Measurements from ENCODE around the gene XDH.

The XDH gene

DNA sequence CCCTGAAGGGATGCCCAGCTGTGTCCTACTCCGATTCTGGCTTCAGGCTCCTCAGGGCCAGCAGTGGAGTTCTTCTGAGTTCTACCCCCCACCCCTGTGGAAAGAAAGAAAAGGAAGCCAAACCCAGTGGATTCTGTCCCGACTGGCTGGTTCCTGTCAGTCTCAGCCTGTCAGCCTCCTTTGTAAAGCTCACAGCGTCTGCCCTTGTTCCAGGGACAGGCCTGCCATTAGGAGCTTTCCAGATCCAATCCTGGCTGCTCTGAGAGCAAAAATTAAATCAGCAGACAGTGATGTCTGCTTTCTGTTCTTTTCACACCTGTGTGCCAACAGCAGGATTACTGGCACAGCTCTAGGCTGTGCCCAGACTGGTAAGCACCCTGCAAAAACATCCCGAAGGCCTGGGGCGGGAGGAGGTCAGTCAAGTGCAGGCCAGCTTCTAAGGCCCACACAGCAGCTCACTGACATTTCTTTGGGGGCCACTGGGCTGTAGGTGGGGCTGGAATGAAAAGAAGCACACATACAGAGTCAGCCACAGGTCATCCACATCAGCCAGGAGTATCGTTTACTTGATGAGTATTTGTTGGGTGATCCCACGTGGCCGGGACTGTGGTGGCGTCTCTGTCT, 111.5 kb downstream of the XDH start:
- no peaks in the 10 kb centered on the region for H3K9me3 ChIP-seq (ENCODE audit: insufficient read depth, low read length)
- H3K27ac ChIP-seq (ENCODE audit: low read depth, low read length), result no peak overlapping the region
- H3K27me3 ChIP-seq (ENCODE audit: low read length), result no peaks in the 10 kb centered on the region
- H3F3A ChIP-seq (ENCODE audit: insufficient read depth), result no peaks in the 10 kb centered on the region
- no peak overlapping the region for H3K4me2 ChIP-seq (ENCODE audit: low read depth, low read length, poor library complexity, severe bottlenecking)
- H3K9me2 ChIP-seq (replicated peaks; ENCODE audit: insufficient read depth, low read length), result no peaks in the 10 kb centered on the region
- H3K9ac ChIP-seq (ENCODE audit: low read length), result no peak overlapping the region
- no peak overlapping the region for H3K4me3 ChIP-seq (ENCODE audit: insufficient read depth, low read length, poor library complexity, severe bottlenecking)
- no peaks in the 10 kb centered on the region for H3K79me2 ChIP-seq (ENCODE audit: insufficient read depth, low read length)
- no peaks in the 10 kb centered on the region for H3K36me3 ChIP-seq (ENCODE audit: low read length)
- TF ChIP-seq, protein P1, sequence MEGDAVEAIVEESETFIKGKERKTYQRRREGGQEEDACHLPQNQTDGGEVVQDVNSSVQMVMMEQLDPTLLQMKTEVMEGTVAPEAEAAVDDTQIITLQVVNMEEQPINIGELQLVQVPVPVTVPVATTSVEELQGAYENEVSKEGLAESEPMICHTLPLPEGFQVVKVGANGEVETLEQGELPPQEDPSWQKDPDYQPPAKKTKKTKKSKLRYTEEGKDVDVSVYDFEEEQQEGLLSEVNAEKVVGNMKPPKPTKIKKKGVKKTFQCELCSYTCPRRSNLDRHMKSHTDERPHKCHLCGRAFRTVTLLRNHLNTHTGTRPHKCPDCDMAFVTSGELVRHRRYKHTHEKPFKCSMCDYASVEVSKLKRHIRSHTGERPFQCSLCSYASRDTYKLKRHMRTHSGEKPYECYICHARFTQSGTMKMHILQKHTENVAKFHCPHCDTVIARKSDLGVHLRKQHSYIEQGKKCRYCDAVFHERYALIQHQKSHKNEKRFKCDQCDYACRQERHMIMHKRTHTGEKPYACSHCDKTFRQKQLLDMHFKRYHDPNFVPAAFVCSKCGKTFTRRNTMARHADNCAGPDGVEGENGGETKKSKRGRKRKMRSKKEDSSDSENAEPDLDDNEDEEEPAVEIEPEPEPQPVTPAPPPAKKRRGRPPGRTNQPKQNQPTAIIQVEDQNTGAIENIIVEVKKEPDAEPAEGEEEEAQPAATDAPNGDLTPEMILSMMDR (IDR thresholded peaks at IDR 0.05; ENCODE audit: insufficient read depth, low read length, poor library complexity, severe bottlenecking), result no peak
- TF ChIP-seq EZH2phosphoT487 (conservative IDR thresholded peaks at IDR 0.05; ENCODE audit: low read length), result no peak
- H2AFZ ChIP-seq (ENCODE audit: low read depth, low read length, severe bottlenecking), result no peak overlapping the region
- H4K20me1 ChIP-seq (ENCODE audit: low read depth, low read length), result no peaks in the 10 kb centered on the region

DNA sequence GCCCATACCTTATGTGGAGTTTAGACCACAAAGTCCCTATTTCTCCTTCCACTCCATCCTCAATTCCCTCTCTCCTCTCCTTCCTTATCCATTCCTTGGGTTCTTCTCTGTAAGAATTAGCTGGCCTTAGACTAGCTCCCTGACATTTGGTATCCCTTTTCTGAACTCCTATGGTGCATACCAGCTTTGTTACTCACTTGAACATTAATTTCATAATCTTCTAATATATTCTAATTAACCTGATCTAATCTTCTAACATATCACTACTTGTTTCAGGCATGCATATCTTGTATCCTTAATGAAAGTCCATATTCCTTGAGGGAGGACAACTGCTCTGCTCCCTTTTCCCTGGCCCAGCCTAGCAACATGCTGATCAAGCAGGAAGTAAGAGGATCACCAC, 114.2 kb downstream of the XDH start:
- no peaks in the 10 kb centered on the region for H4K20me1 ChIP-seq (ENCODE audit: low read depth, low read length)
- H3K4me2 ChIP-seq (ENCODE audit: low read depth, low read length, poor library complexity, severe bottlenecking), result no peak overlapping the region
- no peak overlapping the region for H2AFZ ChIP-seq (ENCODE audit: low read depth, low read length, severe bottlenecking)
- no peaks in the 10 kb centered on the region for H3K9me3 ChIP-seq (ENCODE audit: insufficient read depth, low read length)
- no peak overlapping the region for H3K9ac ChIP-seq (ENCODE audit: low read length)
- no peaks in the 10 kb centered on the region for H3K79me2 ChIP-seq (ENCODE audit: insufficient read depth, low read length)
- H3F3A ChIP-seq (ENCODE audit: insufficient read depth), result no peaks in the 10 kb centered on the region
- H3K36me3 ChIP-seq (ENCODE audit: low read length), result no peaks in the 10 kb centered on the region
- TF ChIP-seq EZH2phosphoT487 (conservative IDR thresholded peaks at IDR 0.05; ENCODE audit: low read length), result no peak
- TF ChIP-seq, protein P1 (IDR thresholded peaks at IDR 0.05; ENCODE audit: insufficient read depth, low read length, poor library complexity, severe bottlenecking), result no peak
- H3K27me3 ChIP-seq (ENCODE audit: low read length), result no peaks in the 10 kb centered on the region
- no peak overlapping the region for H3K27ac ChIP-seq (ENCODE audit: low read depth, low read length)
- no peaks in the 10 kb centered on the region for H3K9me2 ChIP-seq (replicated peaks; ENCODE audit: insufficient read depth, low read length)
- H3K4me3 ChIP-seq (ENCODE audit: insufficient read depth, low read length, poor library complexity, severe bottlenecking), result no peak overlapping the region

DNA sequence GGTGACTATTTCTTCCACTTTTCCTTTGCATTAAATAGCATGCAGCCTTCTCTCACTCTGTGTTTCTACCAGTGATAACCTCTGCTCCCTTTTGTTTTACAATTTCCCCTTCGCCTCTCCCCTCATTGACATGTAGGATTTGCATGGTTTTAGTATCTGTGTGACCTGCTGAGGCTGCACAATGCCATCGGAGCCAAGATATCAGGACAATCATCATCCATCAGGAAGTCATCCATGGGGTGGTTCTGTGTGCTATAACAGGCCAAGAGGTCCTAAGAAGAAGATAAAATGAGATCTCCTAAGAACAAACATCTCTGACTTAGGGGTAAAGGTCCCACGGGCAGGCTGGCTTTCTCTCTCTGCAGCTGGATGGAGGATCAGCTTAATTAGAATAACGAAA, 115.0 kb downstream of the XDH start:
- Histone ChIP-seq H3K9me3 (ENCODE audit: insufficient read depth, low read length) (no peaks in the 10 kb centered on the region), H3K4me3 (ENCODE audit: insufficient read depth, low read length, poor library complexity, severe bottlenecking) (no peak overlapping the region), H3K9ac (ENCODE audit: low read length) (no peak overlapping the region), H3K79me2 (ENCODE audit: insufficient read depth, low read length) (no peaks in the 10 kb centered on the region), H3K36me3 (ENCODE audit: low read length) (no peaks in the 10 kb centered on the region), H2AFZ (ENCODE audit: low read depth, low read length, severe bottlenecking) (no peak overlapping the region), H4K20me1 (ENCODE audit: low read depth, low read length) (no peaks in the 10 kb centered on the region), H3K27ac (ENCODE audit: low read depth, low read length) (no peak overlapping the region), H3F3A (ENCODE audit: insufficient read depth) (no peaks in the 10 kb centered on the region), H3K4me2 (ENCODE audit: low read depth, low read length, poor library complexity, severe bottlenecking) (no peak overlapping the region), H3K27me3 (ENCODE audit: low read length) (no peaks in the 10 kb centered on the region), H3K9me2 (replicated peaks; ENCODE audit: insufficient read depth, low read length) (no peaks in the 10 kb centered on the region)
- TF ChIP-seq, protein P1 (IDR thresholded peaks at IDR 0.05; ENCODE audit: insufficient read depth, low read length, poor library complexity, severe bottlenecking), result no peak
- TF ChIP-seq EZH2phosphoT487 (conservative IDR thresholded peaks at IDR 0.05; ENCODE audit: low read length), result no peak
